ENCODE data around the gene NUP43.

DNA sequence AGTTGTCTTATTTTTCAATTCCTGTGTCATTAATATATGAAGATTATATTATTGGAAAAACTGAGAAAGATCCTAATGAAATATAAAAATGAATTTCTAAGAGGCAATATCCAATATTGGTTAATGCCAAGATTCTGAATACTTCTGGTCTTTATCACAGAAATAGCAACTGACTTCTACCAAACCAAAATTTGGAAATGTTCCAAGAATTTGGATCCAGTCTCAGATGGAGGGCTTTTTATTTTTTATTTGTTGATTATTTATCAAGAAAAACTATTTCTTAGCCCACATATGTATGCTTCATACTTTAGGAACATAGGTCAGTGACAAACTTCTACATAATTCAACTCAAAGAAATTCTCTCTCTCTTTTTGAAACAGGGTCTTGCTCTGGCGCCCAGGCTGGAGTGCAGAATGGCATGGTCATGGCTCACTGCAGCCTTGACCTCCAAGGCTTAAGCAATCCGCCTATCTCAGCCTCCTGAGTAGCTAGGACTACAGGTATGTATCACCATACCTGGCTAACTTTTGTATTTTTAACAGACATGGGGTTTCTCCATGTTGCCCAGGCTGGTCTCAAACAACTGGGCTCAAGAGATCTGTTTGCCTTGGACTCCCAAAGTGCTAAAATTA is 13.1 kb downstream of the NUP43 start:
- TF ChIP-seq GTF2I (CRISPR knock-in tag; conservative IDR thresholded peaks at IDR 0.05) (no peak), MYBL2 (CRISPR knock-in tag; IDR thresholded peaks at IDR 0.05) (no peak), KAT7 (CRISPR knock-in tag; IDR thresholded peaks at IDR 0.05; ENCODE audit: borderline replicate concordance) (no peak), JUN (CRISPR knock-in tag; IDR thresholded peaks at IDR 0.05) (no peak), IRF2 (CRISPR knock-in tag; IDR thresholded peaks at IDR 0.05; ENCODE audit: borderline replicate concordance, low read depth) (no peak), ZNF263 (CRISPR knock-in tag; IDR thresholded peaks at IDR 0.05; ENCODE audit: low read depth) (no peak), CBFB (CRISPR knock-in tag; IDR thresholded peaks at IDR 0.05; ENCODE audit: low read depth) (no peak), ELF4 (CRISPR knock-in tag; IDR thresholded peaks at IDR 0.05; ENCODE audit: low read depth) (no peak)
- TF ChIP-seq, protein P1, sequence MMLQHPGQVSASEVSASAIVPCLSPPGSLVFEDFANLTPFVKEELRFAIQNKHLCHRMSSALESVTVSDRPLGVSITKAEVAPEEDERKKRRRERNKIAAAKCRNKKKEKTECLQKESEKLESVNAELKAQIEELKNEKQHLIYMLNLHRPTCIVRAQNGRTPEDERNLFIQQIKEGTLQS (CRISPR knock-in tag; conservative IDR thresholded peaks at IDR 0.05) = no peak
- TF ChIP-seq, protein P2, sequence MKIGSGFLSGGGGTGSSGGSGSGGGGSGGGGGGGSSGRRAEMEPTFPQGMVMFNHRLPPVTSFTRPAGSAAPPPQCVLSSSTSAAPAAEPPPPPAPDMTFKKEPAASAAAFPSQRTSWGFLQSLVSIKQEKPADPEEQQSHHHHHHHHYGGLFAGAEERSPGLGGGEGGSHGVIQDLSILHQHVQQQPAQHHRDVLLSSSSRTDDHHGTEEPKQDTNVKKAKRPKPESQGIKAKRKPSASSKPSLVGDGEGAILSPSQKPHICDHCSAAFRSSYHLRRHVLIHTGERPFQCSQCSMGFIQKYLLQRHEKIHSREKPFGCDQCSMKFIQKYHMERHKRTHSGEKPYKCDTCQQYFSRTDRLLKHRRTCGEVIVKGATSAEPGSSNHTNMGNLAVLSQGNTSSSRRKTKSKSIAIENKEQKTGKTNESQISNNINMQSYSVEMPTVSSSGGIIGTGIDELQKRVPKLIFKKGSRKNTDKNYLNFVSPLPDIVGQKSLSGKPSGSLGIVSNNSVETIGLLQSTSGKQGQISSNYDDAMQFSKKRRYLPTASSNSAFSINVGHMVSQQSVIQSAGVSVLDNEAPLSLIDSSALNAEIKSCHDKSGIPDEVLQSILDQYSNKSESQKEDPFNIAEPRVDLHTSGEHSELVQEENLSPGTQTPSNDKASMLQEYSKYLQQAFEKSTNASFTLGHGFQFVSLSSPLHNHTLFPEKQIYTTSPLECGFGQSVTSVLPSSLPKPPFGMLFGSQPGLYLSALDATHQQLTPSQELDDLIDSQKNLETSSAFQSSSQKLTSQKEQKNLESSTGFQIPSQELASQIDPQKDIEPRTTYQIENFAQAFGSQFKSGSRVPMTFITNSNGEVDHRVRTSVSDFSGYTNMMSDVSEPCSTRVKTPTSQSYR (CRISPR knock-in tag; IDR thresholded peaks at IDR 0.05) = no peak
- TF ChIP-seq, protein P3, sequence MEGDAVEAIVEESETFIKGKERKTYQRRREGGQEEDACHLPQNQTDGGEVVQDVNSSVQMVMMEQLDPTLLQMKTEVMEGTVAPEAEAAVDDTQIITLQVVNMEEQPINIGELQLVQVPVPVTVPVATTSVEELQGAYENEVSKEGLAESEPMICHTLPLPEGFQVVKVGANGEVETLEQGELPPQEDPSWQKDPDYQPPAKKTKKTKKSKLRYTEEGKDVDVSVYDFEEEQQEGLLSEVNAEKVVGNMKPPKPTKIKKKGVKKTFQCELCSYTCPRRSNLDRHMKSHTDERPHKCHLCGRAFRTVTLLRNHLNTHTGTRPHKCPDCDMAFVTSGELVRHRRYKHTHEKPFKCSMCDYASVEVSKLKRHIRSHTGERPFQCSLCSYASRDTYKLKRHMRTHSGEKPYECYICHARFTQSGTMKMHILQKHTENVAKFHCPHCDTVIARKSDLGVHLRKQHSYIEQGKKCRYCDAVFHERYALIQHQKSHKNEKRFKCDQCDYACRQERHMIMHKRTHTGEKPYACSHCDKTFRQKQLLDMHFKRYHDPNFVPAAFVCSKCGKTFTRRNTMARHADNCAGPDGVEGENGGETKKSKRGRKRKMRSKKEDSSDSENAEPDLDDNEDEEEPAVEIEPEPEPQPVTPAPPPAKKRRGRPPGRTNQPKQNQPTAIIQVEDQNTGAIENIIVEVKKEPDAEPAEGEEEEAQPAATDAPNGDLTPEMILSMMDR (IDR thresholded peaks at IDR 0.05) = no peak
- TF ChIP-seq, protein P4, sequence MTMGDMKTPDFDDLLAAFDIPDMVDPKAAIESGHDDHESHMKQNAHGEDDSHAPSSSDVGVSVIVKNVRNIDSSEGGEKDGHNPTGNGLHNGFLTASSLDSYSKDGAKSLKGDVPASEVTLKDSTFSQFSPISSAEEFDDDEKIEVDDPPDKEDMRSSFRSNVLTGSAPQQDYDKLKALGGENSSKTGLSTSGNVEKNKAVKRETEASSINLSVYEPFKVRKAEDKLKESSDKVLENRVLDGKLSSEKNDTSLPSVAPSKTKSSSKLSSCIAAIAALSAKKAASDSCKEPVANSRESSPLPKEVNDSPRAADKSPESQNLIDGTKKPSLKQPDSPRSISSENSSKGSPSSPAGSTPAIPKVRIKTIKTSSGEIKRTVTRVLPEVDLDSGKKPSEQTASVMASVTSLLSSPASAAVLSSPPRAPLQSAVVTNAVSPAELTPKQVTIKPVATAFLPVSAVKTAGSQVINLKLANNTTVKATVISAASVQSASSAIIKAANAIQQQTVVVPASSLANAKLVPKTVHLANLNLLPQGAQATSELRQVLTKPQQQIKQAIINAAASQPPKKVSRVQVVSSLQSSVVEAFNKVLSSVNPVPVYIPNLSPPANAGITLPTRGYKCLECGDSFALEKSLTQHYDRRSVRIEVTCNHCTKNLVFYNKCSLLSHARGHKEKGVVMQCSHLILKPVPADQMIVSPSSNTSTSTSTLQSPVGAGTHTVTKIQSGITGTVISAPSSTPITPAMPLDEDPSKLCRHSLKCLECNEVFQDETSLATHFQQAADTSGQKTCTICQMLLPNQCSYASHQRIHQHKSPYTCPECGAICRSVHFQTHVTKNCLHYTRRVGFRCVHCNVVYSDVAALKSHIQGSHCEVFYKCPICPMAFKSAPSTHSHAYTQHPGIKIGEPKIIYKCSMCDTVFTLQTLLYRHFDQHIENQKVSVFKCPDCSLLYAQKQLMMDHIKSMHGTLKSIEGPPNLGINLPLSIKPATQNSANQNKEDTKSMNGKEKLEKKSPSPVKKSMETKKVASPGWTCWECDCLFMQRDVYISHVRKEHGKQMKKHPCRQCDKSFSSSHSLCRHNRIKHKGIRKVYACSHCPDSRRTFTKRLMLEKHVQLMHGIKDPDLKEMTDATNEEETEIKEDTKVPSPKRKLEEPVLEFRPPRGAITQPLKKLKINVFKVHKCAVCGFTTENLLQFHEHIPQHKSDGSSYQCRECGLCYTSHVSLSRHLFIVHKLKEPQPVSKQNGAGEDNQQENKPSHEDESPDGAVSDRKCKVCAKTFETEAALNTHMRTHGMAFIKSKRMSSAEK (CRISPR knock-in tag; IDR thresholded peaks at IDR 0.05; ENCODE audit: borderline replicate concordance) = no peak
- TF ChIP-seq, protein P5, sequence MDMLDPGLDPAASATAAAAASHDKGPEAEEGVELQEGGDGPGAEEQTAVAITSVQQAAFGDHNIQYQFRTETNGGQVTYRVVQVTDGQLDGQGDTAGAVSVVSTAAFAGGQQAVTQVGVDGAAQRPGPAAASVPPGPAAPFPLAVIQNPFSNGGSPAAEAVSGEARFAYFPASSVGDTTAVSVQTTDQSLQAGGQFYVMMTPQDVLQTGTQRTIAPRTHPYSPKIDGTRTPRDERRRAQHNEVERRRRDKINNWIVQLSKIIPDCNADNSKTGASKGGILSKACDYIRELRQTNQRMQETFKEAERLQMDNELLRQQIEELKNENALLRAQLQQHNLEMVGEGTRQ (CRISPR knock-in tag; IDR thresholded peaks at IDR 0.05) = no peak
- TF ChIP-seq, protein P6, sequence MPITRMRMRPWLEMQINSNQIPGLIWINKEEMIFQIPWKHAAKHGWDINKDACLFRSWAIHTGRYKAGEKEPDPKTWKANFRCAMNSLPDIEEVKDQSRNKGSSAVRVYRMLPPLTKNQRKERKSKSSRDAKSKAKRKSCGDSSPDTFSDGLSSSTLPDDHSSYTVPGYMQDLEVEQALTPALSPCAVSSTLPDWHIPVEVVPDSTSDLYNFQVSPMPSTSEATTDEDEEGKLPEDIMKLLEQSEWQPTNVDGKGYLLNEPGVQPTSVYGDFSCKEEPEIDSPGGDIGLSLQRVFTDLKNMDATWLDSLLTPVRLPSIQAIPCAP (CRISPR knock-in tag; IDR thresholded peaks at IDR 0.05) = no peak
